ENCODE results near the gene RABEP1.

The RABEP1 gene

GRCh38 chr17:5361426-5361825, 79.3 kb downstream of the RABEP1 start:
- no peak for DNase-seq (ENCODE audit: low read depth in 1 of 2, low spot score in 1 of 2)

DNA sequence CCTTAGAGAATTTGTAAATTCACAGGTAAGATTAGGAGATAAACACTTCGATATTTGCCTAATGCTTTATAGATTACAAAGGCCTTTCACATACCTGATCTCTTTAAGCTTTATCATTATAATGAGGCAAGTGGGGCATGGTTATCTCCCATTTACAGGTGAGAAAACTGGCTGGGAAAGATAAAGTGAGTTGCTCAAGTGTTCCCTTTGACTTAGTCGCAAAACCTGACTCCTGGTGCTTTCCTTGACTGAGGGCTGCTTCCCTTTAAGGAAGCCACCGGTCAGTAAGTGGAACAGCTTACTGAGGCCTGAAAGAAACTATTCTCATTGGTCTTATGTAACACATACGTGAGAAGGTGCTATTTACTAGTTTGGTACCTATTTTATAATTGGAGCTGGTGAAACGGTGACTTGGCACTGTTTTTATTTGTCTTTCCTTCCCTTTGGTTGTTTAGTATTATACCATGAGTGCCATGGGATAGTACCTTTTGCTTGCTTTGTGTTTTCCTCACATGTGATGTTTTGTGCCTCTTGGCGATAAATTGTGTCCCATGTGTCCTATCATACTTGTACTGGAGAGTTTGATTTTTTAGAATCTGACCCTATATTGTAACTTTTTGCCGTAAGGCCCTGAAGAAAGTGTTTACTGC, 80.2 kb downstream of the RABEP1 start:
- no peak for DNase-seq (ENCODE audit: low read depth in 1 of 2, low spot score in 1 of 2)

- no peak for DNase-seq (ENCODE audit: low read depth in 1 of 2, low spot score in 1 of 2)
Measured at GRCh38 chr17:5364156-5364555, 82.1 kb downstream of the RABEP1 start.

- DNase-seq (ENCODE audit: low read depth in 1 of 2, low spot score in 1 of 2): no peak
Measured at GRCh38 chr17:5364696-5365095, 82.6 kb downstream of the RABEP1 start.

DNA sequence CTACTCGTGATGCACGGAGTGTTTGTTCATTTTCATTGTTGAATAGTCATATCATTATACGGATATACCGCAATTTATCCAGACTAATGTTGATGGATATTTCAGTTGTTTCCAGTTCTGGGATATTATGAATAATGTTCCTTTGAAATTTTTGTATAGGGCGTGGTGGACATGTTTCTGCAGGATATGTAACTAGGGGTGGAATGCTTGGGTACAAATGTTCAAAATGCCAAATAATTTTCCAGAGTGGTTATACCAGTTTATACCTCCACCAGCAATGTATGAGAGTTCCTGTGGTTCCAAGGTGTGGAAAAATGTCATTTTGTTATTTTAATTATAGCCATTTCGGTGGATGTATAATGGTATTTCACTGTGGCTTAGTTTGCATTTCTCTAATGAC, 83.7 kb downstream of the RABEP1 start:
- no peak for DNase-seq (ENCODE audit: low read depth in 1 of 2, low spot score in 1 of 2)

GRCh38 chr17:5370411-5370810, 88.3 kb downstream of the RABEP1 start:
- DNase-seq (ENCODE audit: low read depth in 1 of 2, low spot score in 1 of 2): no peak

DNA sequence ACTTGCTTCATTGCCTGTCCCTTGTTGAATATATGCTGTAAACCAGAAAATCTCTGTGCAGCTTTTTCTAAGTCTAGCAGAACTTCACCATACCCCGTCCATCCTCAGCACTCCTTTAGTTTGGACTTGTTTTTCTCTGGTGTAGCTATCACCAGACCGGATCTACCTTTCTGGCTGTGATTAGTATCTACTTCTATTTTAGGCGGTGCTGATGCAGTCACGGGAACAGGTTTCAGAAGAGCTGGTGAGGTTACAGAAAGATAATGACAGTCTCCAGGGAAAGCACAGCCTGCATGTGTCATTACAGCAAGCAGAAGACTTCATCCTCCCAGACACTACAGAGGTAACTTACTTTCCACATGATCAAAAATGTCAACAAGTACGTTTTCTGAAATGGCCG, 91.0 kb downstream of the RABEP1 start:
- DNase-seq (ENCODE audit: low read depth in 1 of 2, low spot score in 1 of 2): no peak

DNA sequence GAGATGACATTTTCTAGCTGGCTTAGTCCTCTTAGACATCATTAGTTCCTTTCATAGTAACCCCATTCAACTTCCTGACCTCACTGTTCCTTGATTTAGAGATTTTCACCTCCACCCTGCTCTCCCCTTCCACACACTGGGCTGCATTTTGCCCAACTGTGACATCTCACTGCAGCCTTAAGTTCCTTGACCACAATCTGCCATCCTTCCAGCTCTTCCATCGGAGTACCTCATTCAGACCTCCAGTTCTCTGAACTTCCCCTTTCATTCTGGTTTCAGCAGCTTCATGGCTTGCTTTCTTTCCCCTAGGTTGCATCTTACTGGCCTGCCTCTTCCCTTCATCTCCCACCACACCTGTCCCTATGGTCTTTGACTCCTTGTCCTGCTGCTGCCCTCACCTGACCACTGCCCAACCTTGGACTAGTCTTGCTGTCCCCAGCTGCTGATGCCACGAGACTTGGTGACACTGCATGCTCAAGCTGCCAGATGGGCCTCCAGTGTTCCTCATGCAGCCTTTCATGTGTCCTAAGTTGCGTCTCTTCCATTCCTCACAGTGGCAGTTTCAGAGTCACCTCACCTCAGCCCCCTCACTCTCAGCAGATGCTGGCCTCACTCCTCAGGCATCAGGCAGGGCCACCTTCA, 96.6 kb downstream of the RABEP1 start:
- no peak for DNase-seq (ENCODE audit: low read depth in 1 of 2, low spot score in 1 of 2)

DNA sequence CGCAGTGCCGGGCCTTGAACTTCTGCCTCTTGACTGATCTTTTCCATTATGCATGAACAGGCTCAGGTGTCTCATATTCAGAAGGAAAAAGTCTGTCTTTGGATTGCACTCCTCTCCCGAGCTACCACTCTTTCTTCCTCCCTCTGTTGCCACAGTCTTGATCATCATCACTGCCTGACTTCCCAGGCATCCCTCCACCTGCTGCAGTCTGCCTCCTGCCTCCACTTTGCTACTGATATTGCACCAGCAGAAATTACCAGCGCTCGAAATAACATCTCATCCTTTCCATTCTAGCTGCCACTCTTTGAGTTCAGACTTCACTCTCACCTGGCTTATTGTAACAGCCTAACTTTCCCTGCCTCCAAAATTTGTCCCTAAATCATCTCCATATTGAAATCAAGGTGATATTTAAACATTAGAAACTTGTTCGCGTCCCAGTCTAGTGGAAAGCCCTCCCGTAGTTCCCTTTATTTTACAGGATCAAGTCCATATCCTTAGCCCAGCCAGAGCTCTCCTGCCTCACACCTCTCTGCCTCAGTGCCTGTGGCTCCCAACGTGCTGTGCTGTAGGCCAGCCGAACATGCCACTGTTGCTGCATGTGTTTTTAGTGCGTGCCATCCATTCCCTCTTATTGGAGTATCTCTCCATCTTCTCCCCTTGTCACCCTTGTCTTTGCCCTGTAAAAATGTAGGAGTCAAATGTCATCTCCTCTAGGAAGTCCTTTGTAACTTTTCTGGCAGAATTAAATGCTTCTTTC, 97.4 kb downstream of the RABEP1 start:
- no peak for DNase-seq (ENCODE audit: low read depth in 1 of 2, low spot score in 1 of 2)

GRCh38 chr17:5380491-5381135, 98.5 kb downstream of the RABEP1 start:
- DNase-seq (ENCODE audit: low read depth in 1 of 2, low spot score in 1 of 2): no peak

DNA sequence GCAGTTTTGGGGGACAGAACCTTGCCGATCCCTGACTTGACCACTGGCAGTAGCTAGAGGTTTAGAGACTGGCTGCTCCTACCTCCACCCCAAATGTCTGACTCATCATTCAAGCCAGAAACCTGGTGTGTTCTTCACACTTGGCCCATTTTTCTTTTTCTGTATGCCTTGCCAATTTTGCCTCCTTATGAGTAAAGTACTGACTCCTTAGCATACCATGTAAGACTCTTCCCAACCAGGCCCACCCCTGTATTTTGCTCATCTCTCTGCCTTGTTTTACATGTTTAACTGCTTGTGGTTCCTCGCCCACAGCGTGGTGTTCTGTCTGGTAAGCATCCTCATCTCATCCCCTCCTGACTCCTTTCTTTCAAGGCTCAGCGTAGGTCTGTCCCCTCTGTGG, 99.5 kb downstream of the RABEP1 start:
- DNase-seq (ENCODE audit: low read depth in 1 of 2, low spot score in 1 of 2): no peak

DNA sequence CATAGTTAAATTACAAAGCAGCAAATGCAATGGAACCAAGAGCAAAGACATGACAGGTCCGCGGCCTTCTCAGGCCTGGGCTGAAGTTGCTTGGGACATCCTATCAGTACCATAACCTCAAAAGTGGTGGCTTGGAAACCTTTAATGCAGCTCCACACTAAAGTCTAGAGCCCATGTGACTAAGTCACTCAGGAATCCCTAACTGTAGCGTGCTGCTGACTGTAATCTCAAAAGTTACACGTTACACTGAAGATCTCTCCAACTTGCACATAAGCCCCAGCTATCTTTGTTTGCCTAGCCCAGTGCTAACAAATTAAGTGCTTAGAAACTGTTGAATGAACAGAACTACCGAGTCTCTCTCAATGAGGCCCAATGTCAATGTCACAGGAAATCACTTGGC, 109.6 kb downstream of the RABEP1 start:
- no peak for DNase-seq (ENCODE audit: low read depth in 1 of 2, low spot score in 1 of 2)

DNA sequence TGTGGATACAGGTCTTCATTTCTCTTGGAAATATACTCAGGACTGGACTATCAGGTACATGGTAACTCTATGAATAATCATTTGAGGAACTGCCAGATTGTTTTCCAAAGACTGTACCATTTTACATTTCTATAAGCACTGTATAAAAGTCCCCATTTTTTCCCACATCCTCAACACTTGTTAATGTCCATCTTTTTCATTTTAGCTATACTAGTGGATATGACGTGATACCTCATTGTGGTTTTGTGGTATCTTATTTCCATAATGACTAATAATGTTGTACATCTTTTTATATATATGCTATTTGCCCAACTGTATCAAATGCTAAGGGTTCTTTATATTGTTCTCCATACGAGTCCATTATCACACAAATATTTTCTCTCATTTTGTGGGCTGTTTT, 114.5 kb downstream of the RABEP1 start:
- no peak for DNase-seq (ENCODE audit: low read depth in 1 of 2, low spot score in 1 of 2)

GRCh38 chr17:5399767-5400166, 117.7 kb downstream of the RABEP1 start:
- no peak for DNase-seq (ENCODE audit: low read depth in 1 of 2, low spot score in 1 of 2)

DNA sequence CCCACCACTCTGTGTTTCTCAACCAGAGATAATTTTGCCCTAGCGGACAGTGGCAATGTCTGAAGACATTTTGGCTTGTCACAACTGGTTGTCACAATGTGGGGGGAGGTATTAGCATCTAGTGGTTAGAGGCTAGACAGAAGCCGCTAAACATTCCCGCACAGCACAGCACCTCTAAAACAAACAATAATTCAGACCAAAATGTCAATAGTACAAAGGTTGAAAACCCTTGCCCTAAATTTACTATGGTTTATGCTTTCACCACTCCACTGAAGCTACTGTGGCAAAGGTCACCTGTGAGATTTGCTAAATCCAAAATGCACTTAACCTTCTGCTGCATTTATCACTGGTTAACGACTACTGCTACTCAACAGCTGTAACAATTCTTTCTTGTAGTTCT, 123.3 kb downstream of the RABEP1 start:
- no peak for DNase-seq (ENCODE audit: low read depth in 1 of 2, low spot score in 1 of 2)

DNA sequence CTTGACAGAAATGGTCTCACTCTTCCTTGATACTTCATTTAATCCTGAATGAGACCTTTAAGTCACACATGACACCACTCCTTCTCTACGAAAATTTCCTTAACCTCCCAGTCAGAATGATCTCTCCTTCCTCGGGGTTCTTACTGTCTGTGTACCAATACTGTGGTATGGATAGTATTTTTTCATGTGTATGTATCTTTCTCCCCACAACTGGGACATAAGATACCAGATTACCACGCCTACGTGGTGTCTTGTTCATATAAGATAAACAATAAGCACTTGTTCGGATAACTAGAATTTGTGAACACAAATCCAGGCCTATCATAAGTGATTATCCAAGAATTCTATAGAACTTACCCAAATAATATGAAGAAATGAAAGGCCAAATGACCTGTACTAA, 126.1 kb downstream of the RABEP1 start:
- DNase-seq (ENCODE audit: low read depth in 1 of 2, low spot score in 1 of 2): no peak

DNA sequence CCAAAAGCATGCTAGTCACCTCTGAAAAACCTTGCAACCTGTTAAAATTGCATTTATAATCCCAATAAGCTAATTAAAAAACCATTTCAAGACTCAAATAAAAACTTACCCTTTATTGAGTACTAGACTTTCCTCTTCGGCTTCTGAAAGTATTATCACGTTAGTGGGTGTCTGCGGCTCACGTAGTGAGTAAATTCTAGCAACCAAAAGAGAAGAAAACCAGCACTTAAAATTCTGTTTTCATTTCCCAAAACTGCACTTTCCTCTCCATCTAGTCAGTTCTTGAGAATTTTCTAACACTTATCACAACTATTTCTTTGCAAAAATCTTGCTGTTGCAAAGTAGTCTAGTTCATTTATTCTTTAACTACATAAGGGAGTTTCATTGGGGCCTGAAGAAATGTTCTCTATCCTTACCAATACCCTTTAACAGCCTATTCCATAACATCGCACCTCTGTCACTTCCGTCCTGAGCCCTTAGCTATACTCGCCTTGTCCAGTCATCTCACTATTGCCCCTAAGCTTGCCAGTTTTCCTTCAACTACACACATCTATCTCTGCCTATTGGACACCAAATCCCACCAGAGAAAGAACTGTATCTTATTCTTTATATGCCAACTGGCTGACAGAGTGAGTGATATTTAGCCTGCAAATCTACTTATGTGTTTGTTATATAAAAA, 128.6 kb downstream of the RABEP1 start:
- no peak for DNase-seq (ENCODE audit: low read depth in 1 of 2, low spot score in 1 of 2)

DNA sequence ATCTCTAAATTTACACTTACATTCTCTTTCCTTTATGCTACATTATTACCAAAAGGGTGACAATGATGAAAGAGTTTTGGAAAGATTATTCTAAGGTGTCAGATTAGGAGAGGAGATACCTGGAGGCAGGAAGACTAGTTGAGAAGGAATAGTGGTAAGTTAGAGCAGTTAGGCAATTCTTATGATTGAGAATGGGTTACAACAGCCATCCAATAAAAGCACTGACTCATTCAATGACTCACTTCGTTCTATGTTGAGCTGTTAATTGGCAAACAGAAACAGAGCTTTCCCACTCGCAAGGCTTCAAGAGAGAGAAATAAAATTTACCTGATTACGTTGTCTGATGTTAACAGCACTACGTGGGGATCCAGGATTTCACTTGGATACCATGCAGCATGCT, 131.6 kb downstream of the RABEP1 start:
- no peak for DNase-seq (ENCODE audit: low read depth in 1 of 2, low spot score in 1 of 2)

DNA sequence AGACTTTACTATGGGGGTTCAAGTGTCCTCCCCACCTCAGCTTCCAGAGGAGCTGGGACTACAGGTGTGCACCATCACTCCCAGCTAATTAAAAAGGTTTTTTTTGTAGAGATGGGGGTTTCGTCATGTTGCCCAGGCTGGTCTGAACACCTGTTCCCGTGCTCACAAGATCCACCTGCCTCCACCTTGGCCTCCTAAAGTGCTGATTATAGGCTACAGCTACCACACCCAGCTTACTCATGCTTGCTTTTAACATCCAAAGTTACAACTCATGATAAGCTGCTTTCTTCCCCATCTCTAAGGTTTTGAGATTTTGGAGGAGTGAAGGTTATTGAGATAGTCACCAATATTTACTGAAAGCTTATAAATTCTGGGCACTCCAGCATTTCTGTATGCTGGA, 134.8 kb downstream of the RABEP1 start:
- DNase-seq (ENCODE audit: low read depth in 1 of 2, low spot score in 1 of 2): no peak

DNA sequence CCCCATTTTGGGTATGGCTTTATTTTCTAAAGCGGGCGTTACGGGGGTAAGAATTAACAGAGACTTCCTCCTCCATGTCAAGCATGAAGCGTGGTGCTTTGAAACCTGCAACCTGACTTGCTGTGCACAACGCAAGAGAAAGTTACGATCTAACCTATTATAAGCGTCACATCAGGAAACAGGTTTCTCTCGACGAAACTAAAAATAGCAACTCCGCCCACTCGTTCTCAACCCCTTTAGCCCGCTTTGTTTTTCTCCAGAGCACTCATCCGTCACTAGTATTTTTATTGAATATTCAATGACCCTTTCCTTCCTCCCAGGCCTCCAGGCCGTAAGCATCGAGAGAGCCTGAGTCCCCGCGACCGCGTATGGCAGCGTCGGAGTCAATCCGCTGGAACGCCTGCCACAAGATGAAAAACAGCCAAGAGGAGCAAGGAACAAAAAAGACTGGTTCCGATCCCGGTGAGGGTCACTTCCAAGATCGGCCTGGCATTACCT, 136.8 kb downstream of the RABEP1 start:
- DNase-seq (ENCODE audit: low read depth in 1 of 2, low spot score in 1 of 2): peak in 1 of 2 donors; percentile 77

DNA sequence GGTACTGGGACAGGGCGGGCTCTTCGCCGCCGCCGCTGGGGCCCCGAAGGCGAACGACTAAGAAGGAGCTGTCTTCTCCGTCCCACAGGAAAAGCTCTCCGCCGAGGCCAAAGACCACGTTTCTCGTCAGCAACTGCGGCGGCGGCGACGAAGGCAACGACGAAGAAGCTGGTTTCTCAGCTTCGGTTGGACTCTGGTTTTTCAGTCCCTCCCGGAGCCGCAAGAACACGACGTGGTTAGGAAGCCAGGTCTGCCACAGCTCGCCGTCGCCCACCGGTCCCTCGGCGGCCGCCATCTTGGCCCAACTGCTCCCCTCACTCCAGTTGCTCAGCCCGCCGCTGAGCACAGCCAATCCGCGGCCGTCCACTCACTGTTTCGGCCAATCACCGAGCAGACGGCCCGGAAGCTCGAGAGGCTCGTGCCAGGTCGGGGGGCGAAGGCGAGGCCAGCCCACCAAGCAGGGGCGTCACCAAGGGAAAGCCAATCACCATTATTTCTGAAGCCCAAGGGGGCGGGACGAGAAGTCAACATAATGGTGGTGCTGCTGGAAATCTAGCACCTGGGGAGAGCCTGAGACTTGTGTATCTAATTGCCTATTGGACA, 137.4 kb downstream of the RABEP1 start, which contains the start of gene NUP88:
Gene NUP88, minus strand, starts transcription at position 307 of the 603 bp plus-strand sequence. Its CDS starts 12 bp downstream, at position 295.
- DNase-seq (ENCODE audit: low read depth in 1 of 2, low spot score in 1 of 2): peak; percentile 90 to 98

Data from activated CD4-positive, alpha-beta T cell treated with anti-CD3 and anti-CD28 coated beads, Interleukin-2, amount 50 U/mL, for 24 hours (primary cell).